HEK293 (cell line): ENCODE results near the gene FGD3.

Experiments
- CTCF ChIA-PET: fragments of 350-600 bp; formaldehyde crosslinking; extraction: SDS; loops from one replicate; lab custom pipeline; 2021; ENCODE audit warnings: antibody characterized with exemption; lab: Yijun Ruan, JAX
- POLR2A ChIA-PET: fragments of 300-600 bp; formaldehyde crosslinking; extraction: SDS; loops from one replicate; lab custom pipeline; 2020; ENCODE audit warnings: antibody characterized with exemption, inconsistent platforms; lab: Yijun Ruan, JAX
- H3K27ac ChIP-seq: fragments of 200-500 bp; sonication (Bioruptor generic); 2 replicates; pipeline ENCODE4 v1.5.1; 2014; ENCODE audit warnings: low read depth, low read length, control low read depth, inconsistent platforms; ENCODE audit errors: extremely low read depth
- H3K36me3 ChIP-seq, 2 experiments: fragments of 200-500 bp in 1 of 2; sonication (Bioruptor generic) in 1 of 2; 1 replicate in 1 of 2; 2 replicates in 1 of 2; pipeline ENCODE4 v1.5.1; 2014 to 2017; ENCODE audit warnings: inconsistent platforms in 2 of 2, low read length in 2 of 2; ENCODE audit not compliant: control insufficient read depth in 2 of 2, insufficient read depth in 1 of 2
- H3K4me1 ChIP-seq: fragments of 200-500 bp; sonication (Bioruptor generic); 2 replicates; pipeline ENCODE4 v1.5.1; 2014; ENCODE audit warnings: mild to moderate bottlenecking, low read length, inconsistent platforms; ENCODE audit not compliant: control insufficient read depth, insufficient read depth
- H3K4me3 ChIP-seq: 2 replicates; pipeline ENCODE4 v1.5.1; 2011; ENCODE audit warnings: low read depth, mild to moderate bottlenecking, control low read depth, low read length, moderate library complexity
- H3K9me3 ChIP-seq: fragments of 200-500 bp; sonication (Bioruptor generic); 2 replicates; pipeline ENCODE4 v1.5.1; 2014; ENCODE audit warnings: low read depth, low read length, inconsistent platforms; ENCODE audit not compliant: control insufficient read depth, insufficient read depth
- GLI2 ChIP-seq: fragments of 450-650 bp; formaldehyde crosslinking; IDR thresholded peaks from 2 replicates; pipeline ENCODE4; 2017; ENCODE audit warnings: missing biosample characterization, missing genetic modification characterization, low read depth, borderline replicate concordance
- GLIS1 ChIP-seq: fragments of 450-650 bp; formaldehyde crosslinking; IDR thresholded peaks from 2 replicates; pipeline ENCODE4 v1.5.1; 2016; ENCODE audit warnings: missing biosample characterization, missing genetic modification characterization
- IKZF3 ChIP-seq: fragments of 450-650 bp; IDR thresholded peaks from 2 replicates; pipeline ENCODE4 v1.5.0; 2018; ENCODE audit warnings: missing biosample characterization, mild to moderate bottlenecking, missing genetic modification characterization, moderate library complexity
- PRDM1 ChIP-seq: fragments of 450-650 bp; formaldehyde crosslinking; IDR thresholded peaks from 2 replicates; pipeline ENCODE4; 2016; ENCODE audit warnings: missing biosample characterization, missing genetic modification characterization
- TRIM28 ChIP-seq: IDR thresholded peaks from 2 replicates; pipeline ENCODE4 v1.6.1; 2011; ENCODE audit warnings: low read length, control low read depth, borderline replicate concordance
- TSHZ1 ChIP-seq: fragments of 450-650 bp; formaldehyde crosslinking; IDR thresholded peaks from 2 replicates; pipeline ENCODE4 v1.5.1; 2016; ENCODE audit warnings: missing biosample characterization, missing genetic modification characterization, borderline replicate concordance
- WT1 ChIP-seq: fragments of 450-650 bp; formaldehyde crosslinking; IDR thresholded peaks from 2 replicates; pipeline ENCODE4 v1.5.1; 2016; ENCODE audit warnings: missing biosample characterization, missing genetic modification characterization
- ZNF121 ChIP-seq: fragments of 450-650 bp; formaldehyde crosslinking; IDR thresholded peaks from 2 replicates; pipeline ENCODE4 v1.5.1; 2016; ENCODE audit warnings: missing biosample characterization, missing genetic modification characterization
- ZNF138 ChIP-seq: fragments of 450-650 bp; formaldehyde crosslinking; IDR thresholded peaks from 2 replicates; pipeline ENCODE4 v1.5.1; 2016; ENCODE audit warnings: missing biosample characterization, missing genetic modification characterization, borderline replicate concordance
- ZNF146 ChIP-seq: fragments of 450-650 bp; formaldehyde crosslinking; IDR thresholded peaks from 2 replicates; pipeline ENCODE4 v1.5.1; 2016; ENCODE audit warnings: missing biosample characterization, missing genetic modification characterization
- ZNF302 ChIP-seq: fragments of 450-650 bp; formaldehyde crosslinking; IDR thresholded peaks from 2 replicates; pipeline ENCODE4 v1.5.1; 2016; ENCODE audit warnings: missing biosample characterization, missing genetic modification characterization, low read depth
- ZNF335 ChIP-seq: fragments of 450-650 bp; formaldehyde crosslinking; conservative IDR thresholded peaks from 2 replicates; pipeline ENCODE4 v1.5.1; 2016; ENCODE audit warnings: missing biosample characterization, missing genetic modification characterization
- ZNF433 ChIP-seq: fragments of 450-650 bp; formaldehyde crosslinking; IDR thresholded peaks from 2 replicates; pipeline ENCODE4 v1.5.1; 2016; ENCODE audit warnings: missing biosample characterization, missing genetic modification characterization, low read depth
- ZNF449 ChIP-seq: fragments of 450-650 bp; formaldehyde crosslinking; IDR thresholded peaks from 2 replicates; pipeline ENCODE4 v1.5.1; 2017; ENCODE audit warnings: missing biosample characterization, mild to moderate bottlenecking, missing genetic modification characterization, moderate library complexity
- ZNF518A ChIP-seq: fragments of 450-650 bp; formaldehyde crosslinking; conservative IDR thresholded peaks from 2 replicates; pipeline ENCODE4 v1.5.1; 2016; ENCODE audit warnings: low read depth, missing biosample characterization, missing genetic modification characterization
- ZNF585B ChIP-seq: fragments of 450-650 bp; formaldehyde crosslinking; IDR thresholded peaks from 2 replicates; pipeline ENCODE4 v1.5.1; 2016; ENCODE audit warnings: missing biosample characterization, missing genetic modification characterization
- ZNF701 ChIP-seq: fragments of 450-650 bp; formaldehyde crosslinking; IDR thresholded peaks from 2 replicates; pipeline ENCODE4 v1.5.1; 2016; ENCODE audit warnings: missing biosample characterization, missing genetic modification characterization
- ZNF791 ChIP-seq: fragments of 450-650 bp; formaldehyde crosslinking; IDR thresholded peaks from 2 replicates; pipeline ENCODE4 v1.5.1; 2016; ENCODE audit warnings: missing biosample characterization, missing genetic modification characterization
- TF ChIP-seq, protein P1 (sequence below): fragments of 450-650 bp; formaldehyde crosslinking; IDR thresholded peaks from 2 replicates; pipeline ENCODE4 v1.5.1; 2016; ENCODE audit warnings: missing biosample characterization, missing genetic modification characterization

FGD3 gene

GRCh38 chr9:93041108-93041802 lies 93.9 kb downstream of the FGD3 start:
- CTCF ChIA-PET, result no interaction called here
- H3K27ac ChIP-seq, result no peak overlapping the region
- TF ChIP-seq, protein P1, sequence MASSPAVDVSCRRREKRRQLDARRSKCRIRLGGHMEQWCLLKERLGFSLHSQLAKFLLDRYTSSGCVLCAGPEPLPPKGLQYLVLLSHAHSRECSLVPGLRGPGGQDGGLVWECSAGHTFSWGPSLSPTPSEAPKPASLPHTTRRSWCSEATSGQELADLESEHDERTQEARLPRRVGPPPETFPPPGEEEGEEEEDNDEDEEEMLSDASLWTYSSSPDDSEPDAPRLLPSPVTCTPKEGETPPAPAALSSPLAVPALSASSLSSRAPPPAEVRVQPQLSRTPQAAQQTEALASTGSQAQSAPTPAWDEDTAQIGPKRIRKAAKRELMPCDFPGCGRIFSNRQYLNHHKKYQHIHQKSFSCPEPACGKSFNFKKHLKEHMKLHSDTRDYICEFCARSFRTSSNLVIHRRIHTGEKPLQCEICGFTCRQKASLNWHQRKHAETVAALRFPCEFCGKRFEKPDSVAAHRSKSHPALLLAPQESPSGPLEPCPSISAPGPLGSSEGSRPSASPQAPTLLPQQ (tag by site-specific recombination), result no peak
- TF ChIP-seq ZNF701 (tag by site-specific recombination) (no peak), ZNF146 (tag by site-specific recombination) (no peak), ZNF121 (tag by site-specific recombination) (no peak), TRIM28 (no peak), ZNF138 (tag by site-specific recombination) (no peak)
- no peaks in the 10 kb centered on the region for H3K36me3 ChIP-seq
- H3K9me3 ChIP-seq, result no peaks in the 10 kb centered on the region
- no peak overlapping the region for H3K4me3 ChIP-seq
- POLR2A ChIA-PET, result no interaction called here
- no peaks in the 10 kb centered on the region for H3K4me1 ChIP-seq

- H3K4me3 ChIP-seq, result no peak overlapping the region
- ChIA-PET CTCF (no interaction called here), POLR2A (no interaction called here)
- H3K27ac ChIP-seq, result no peak overlapping the region
- no peaks in the 10 kb centered on the region for H3K9me3 ChIP-seq
- no peaks in the 10 kb centered on the region for H3K36me3 ChIP-seq
- no peaks in the 10 kb centered on the region for H3K4me1 ChIP-seq
- TF ChIP-seq ZNF433 (no peak), ZNF335 (no peak), PRDM1 (tag by site-specific recombination) (no peak), ZNF518A (tag by site-specific recombination) (no peak), ZNF302 (tag by site-specific recombination) (no peak)
Measured at GRCh38 chr9:93043122-93043521, 95.8 kb downstream of the FGD3 start.

DNA sequence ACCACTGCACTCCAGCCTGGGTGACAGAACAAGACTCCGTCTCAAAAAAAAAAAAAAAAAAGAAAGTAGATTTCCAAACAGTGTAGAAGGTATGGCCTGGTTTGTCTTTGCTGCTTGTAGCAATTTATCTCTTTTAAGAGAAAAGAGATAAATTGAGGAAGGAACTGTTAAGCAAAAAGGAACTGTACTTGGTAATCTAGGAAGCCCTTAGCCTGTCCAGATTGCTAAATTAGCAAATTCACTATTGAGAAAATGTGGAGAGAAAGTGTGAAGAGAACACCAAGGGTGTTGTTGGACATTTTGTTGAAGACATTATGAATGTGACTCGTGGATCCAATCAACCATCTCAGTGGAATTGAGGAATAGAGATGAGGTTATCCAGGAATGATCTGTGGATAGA lies 98.2 kb downstream of the FGD3 start:
- TF ChIP-seq ZNF449, result no peak
- no peak for TF ChIP-seq GLIS1
- TF ChIP-seq IKZF3 (tag by site-specific recombination), result no peak
- TF ChIP-seq WT1 (tag by site-specific recombination), result no peak
- TF ChIP-seq ZNF146 (tag by site-specific recombination), result no peak
- TF ChIP-seq GLI2 (tag by site-specific recombination), result no peak
- TF ChIP-seq TSHZ1 (tag by site-specific recombination), result no peak
- no peak for TF ChIP-seq ZNF585B
- TF ChIP-seq ZNF791, result no peak
- ChIA-PET POLR2A (no interaction called here), CTCF (interaction anchor here (0.6 kb wide), 1 partner anchor 10 kb away, joined by 3 read pairs; no protein-coding TSS in a partner anchor)
- Histone ChIP-seq H3K4me3 (no peak overlapping the region), H3K4me1 (no peaks in the 10 kb centered on the region), H3K9me3 (no peaks in the 10 kb centered on the region), H3K36me3 (no peaks in the 10 kb centered on the region), H3K27ac (no peak overlapping the region)
